DOHH2 (cell line): Measurements from ENCODE around the gene VSX1.

Experiments
- CTCF ChIP-seq: fragments of 200-600 bp; sonication (generic); IDR thresholded peaks from one replicate; pipeline ENCODE4 v1.5.1; 2014; ENCODE audit warnings: antibody characterized with exemption, mild to moderate bottlenecking, low read depth, low read length; ENCODE audit not compliant: poor library complexity, severe bottlenecking
- EZH2phosphoT487 ChIP-seq: fragments of 200-600 bp; sonication (generic); IDR thresholded peaks from 2 replicates; pipeline ENCODE4 v1.6.1; 2017; ENCODE audit warnings: borderline replicate concordance, mild to moderate bottlenecking, antibody characterized with exemption, low read length, moderate library complexity, mixed read lengths

GRCh38 chr20:25057234-25058050 is 24.5 kb downstream of the VSX1 start:
- TF ChIP-seq CTCF (no peak), EZH2phosphoT487 (no peak)
